CD8-positive, alpha-beta memory T cell (primary cell): ENCODE results near the gene RGP1. TPM values are rescaled to one million over a fixed set of nuclear protein-coding genes. Genes with fewer than 3 reads are reported as not detected.

ENCODE experiments used
- CTCF ChIA-PET: fragments of 350-600 bp; sonication (Branson Sonifier 250); formaldehyde crosslinking; loops from one replicate; lab custom pipeline; 2021; ENCODE audit warnings: antibody characterized with exemption; lab: Charles Lee
- POLR2A ChIA-PET: fragments of 350-600 bp; sonication (Branson Sonifier 250); formaldehyde crosslinking; loops from one replicate; lab custom pipeline; 2021; ENCODE audit warnings: antibody characterized with exemption; lab: Charles Lee
- DNase-seq, 5 donors: peaks; one replicate each; pipeline versions ENCODE4 v3.0.0 to v3.0.0-alpha.2; 2020 to 2022; ENCODE audit warnings: mixed read lengths in 1 of 5
- H3K27ac ChIP-seq: one replicate; pipeline ENCODE4 v1.7.0; 2013; ENCODE audit warnings: low read depth, mild to moderate bottlenecking, low read length, moderate library complexity
- H3K27me3 ChIP-seq: 2 replicates; pipeline ENCODE4 v1.7.0; 2013; ENCODE audit warnings: low read length, mild to moderate bottlenecking; ENCODE audit not compliant: insufficient read depth, poor library complexity, severe bottlenecking
- H3K36me3 ChIP-seq: 2 replicates; pipeline ENCODE4 v1.7.0; 2013; ENCODE audit warnings: mild to moderate bottlenecking, low read length, moderate library complexity; ENCODE audit not compliant: insufficient read depth
- H3K4me1 ChIP-seq: 2 replicates; pipeline ENCODE4 v1.7.0; 2013; ENCODE audit warnings: mild to moderate bottlenecking, low read length, moderate library complexity; ENCODE audit not compliant: insufficient read depth
- H3K4me3 ChIP-seq: 2 replicates; pipeline ENCODE4 v1.7.0; 2013; ENCODE audit warnings: mild to moderate bottlenecking, low read length
- H3K9me3 ChIP-seq: 2 replicates; pipeline ENCODE4 v1.7.0; 2013; ENCODE audit warnings: mild to moderate bottlenecking, low read length
- H3K27ac Mint-ChIP-seq, 8 donors: one replicate each; pipeline ENCODE4 v1.8.0; 2020 to 2021; ENCODE audit warnings: mixed read lengths in 8 of 8, mild to moderate bottlenecking in 6 of 8, inconsistent platforms in 3 of 8, moderate library complexity in 3 of 8
- H3K27me3 Mint-ChIP-seq, 2 donors: one replicate each; pipeline ENCODE4 v1.8.0; 2020 to 2021; ENCODE audit warnings: mixed read lengths in 2 of 2, mild to moderate bottlenecking in 1 of 2, moderate library complexity in 1 of 2
- H3K36me3 Mint-ChIP-seq, 3 donors: one replicate each; pipeline ENCODE4 v1.8.0; 2020 to 2021; ENCODE audit warnings: mixed read lengths in 3 of 3, inconsistent platforms in 1 of 3, mild to moderate bottlenecking in 1 of 3
- H3K4me1 Mint-ChIP-seq, 3 donors: one replicate each; pipeline ENCODE4 v1.8.0; 2020 to 2021; ENCODE audit warnings: mixed read lengths in 3 of 3, inconsistent platforms in 1 of 3, mild to moderate bottlenecking in 1 of 3
- H3K4me3 Mint-ChIP-seq, 7 donors: one replicate each; pipeline ENCODE4 v1.8.0; 2020 to 2021; ENCODE audit warnings: mixed read lengths in 7 of 7, mild to moderate bottlenecking in 6 of 7, moderate library complexity in 4 of 7, inconsistent platforms in 2 of 7
- H3K9me3 Mint-ChIP-seq, 5 donors: one replicate each; pipeline ENCODE4 v1.8.0; 2020 to 2022; ENCODE audit warnings: mixed read lengths in 5 of 5, mild to moderate bottlenecking in 3 of 5, moderate library complexity in 2 of 5, inconsistent platforms in 1 of 5
- polyA plus RNA-seq: library from polyadenylated mRNA; unstranded; fragments of 300-500 nt; fragmentation: Illumina TruSeq; gene quantifications from one replicate; pipeline ENCODE4 v1.2.3, GENCODE V29; 2021
- total RNA-seq, 2 experiments: library from RNA; stranded (reverse); gene quantifications; one replicate each; pipeline ENCODE4 v1.2.3, GENCODE V29; 2021

The RGP1 gene
- total and polyA plus RNA-seq, 3 experiments from 2014 or later: 10.6 to 21.9 (median 19.9) TPM

DNA sequence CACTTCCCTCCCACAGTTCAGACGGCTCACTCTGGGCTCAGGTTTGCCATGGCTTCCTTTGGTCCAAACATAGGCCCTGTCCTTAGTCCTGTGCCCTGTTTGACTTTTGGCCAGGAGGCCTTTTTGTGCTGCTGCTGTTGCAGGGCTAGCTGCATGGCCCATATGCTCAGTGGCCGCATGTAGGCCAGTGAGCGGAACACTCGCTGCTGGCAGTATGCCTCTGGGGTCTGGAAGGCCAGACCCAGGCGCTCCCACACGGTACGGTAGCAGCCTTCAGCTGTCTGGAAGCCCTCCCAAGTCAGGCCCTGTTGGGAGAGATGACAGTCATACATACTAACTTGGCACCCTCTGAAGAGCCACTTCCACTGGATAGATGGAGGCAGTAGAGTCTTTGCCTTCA is 11.9 kb upstream of the RGP1 start:
- DNase-seq: no peak
- POLR2A ChIA-PET: interaction anchor here (2.6 kb wide), 1 partner anchor 12 kb away, joined by 11 read pairs; the partner anchor contains the start of genes GBA2 and RGP1
- H3K4me3 Mint-ChIP-seq: no peak overlapping the region
- CTCF ChIA-PET: interaction anchor here (0.8 to 5.5 kb wide), 7 partner anchors 10 to 144 kb away, joined by 3 to 68 read pairs (median 5); partner anchors contain the start of genes CCDC107, GBA2, RGP1 and RMRP
- H3K9me3 Mint-ChIP-seq: no peaks in the 10 kb centered on the region
- H3K9me3 ChIP-seq: no peaks in the 10 kb centered on the region
- no peak overlapping the region for H3K27ac ChIP-seq
- H3K4me3 ChIP-seq: no peak overlapping the region
- peaks cover 39% of the 10 kb centered on the region for H3K36me3 ChIP-seq
- no peaks in the 10 kb centered on the region for H3K27me3 Mint-ChIP-seq
- no peaks in the 10 kb centered on the region for H3K27me3 ChIP-seq
- H3K4me1 ChIP-seq: peaks cover 23% of the 10 kb centered on the region
- H3K36me3 Mint-ChIP-seq: peaks cover 4 to 81% (median 25%) of the 10 kb centered on the region in 3 donors
- H3K27ac Mint-ChIP-seq: peak overlapping the region in 2 of 8 donors; percentile 29 to 44
- H3K4me1 Mint-ChIP-seq: peaks cover 27 to 39% (median 30%) of the 10 kb centered on the region in 3 donors

DNA sequence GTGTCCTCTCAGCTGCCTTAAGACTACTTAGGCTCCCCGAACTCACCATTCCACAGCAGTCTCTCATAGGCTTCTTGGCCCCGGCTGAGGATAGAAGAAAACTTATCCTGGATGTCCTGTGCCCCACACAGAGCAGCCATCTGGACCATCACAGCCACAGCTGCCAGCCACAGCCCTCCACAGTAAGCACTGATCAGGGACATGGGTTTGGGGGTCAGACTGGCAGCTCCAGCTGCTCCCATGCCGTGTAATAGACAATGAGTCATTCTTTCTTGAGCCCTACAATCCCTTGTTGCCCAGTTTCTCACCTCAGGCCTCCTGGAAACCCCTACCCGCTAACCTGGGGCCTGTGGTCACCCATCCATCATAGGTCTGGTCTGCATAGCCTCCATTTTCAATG is 10.9 kb upstream of the RGP1 start:
- Mint-ChIP-seq H3K4me3 (peak overlapping the region in 1 of 7 donors; percentile 9), H3K9me3 (no peaks in the 10 kb centered on the region), H3K27ac (peak overlapping the region in 1 of 8 donors; percentile 78), H3K4me1 (peaks cover 25 to 36% (median 32%) of the 10 kb centered on the region in 3 donors), H3K36me3 (peaks cover 4 to 87% (median 31%) of the 10 kb centered on the region in 3 donors), H3K27me3 (no peaks in the 10 kb centered on the region)
- ChIA-PET POLR2A (interaction anchor here (2.6 kb wide), 1 partner anchor 11 kb away, joined by 11 read pairs; the partner anchor contains the start of genes GBA2 and RGP1), CTCF (interaction anchor here (1.0 to 5.5 kb wide), 4 partner anchors 9 to 143 kb away, joined by 3 to 68 read pairs (median 11); partner anchors contain the start of genes GBA2 and RGP1)
- H3K27ac ChIP-seq: no peak overlapping the region
- H3K4me1 ChIP-seq: peaks cover 20% of the 10 kb centered on the region
- no peak overlapping the region for H3K4me3 ChIP-seq
- DNase-seq: no peak
- H3K9me3 ChIP-seq: no peaks in the 10 kb centered on the region
- H3K36me3 ChIP-seq: peaks cover 42% of the 10 kb centered on the region
- H3K27me3 ChIP-seq: no peaks in the 10 kb centered on the region

DNA sequence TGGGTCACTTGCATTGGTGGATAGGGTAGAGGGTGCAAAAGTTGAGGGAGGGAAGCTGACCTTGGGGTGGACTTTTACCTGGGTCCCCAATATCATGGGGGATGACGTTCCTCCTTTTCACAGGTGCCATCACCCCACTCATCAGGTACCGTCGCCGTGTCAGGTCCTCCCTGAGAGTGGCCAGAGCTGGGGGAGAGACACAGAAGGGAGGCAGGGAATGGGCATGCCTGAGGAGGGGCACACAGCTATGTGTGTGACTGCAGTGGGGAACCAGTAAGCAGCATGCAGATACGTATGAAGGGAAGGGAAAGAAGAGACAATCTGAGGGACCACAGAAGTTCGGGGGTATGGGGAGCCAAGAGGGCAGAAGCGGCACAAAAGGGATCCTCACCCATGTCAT is 10.2 kb upstream of the RGP1 start:
- no peak overlapping the region for H3K4me3 ChIP-seq
- Mint-ChIP-seq H3K4me3 (no peak overlapping the region), H3K4me1 (peaks cover 25 to 30% (median 28%) of the 10 kb centered on the region in 3 donors), H3K9me3 (no peaks in the 10 kb centered on the region), H3K27ac (peak overlapping the region in 4 of 8 donors; percentile 9 to 90 (median 48)), H3K36me3 (peaks cover 9 to 94% (median 35%) of the 10 kb centered on the region in 3 donors), H3K27me3 (no peaks in the 10 kb centered on the region)
- CTCF ChIA-PET: interaction anchor here (5.5 kb wide), 1 partner anchor 9 kb away, joined by 68 read pairs; the partner anchor contains the start of genes GBA2 and RGP1
- no peak for DNase-seq
- H3K4me1 ChIP-seq: peaks cover 12% of the 10 kb centered on the region
- no peaks in the 10 kb centered on the region for H3K27me3 ChIP-seq
- POLR2A ChIA-PET: interaction anchor here (2.6 kb wide), 1 partner anchor 10 kb away, joined by 11 read pairs; the partner anchor contains the start of genes GBA2 and RGP1
- no peaks in the 10 kb centered on the region for H3K9me3 ChIP-seq
- no peak overlapping the region for H3K27ac ChIP-seq
- peaks cover 49% of the 10 kb centered on the region for H3K36me3 ChIP-seq

DNA sequence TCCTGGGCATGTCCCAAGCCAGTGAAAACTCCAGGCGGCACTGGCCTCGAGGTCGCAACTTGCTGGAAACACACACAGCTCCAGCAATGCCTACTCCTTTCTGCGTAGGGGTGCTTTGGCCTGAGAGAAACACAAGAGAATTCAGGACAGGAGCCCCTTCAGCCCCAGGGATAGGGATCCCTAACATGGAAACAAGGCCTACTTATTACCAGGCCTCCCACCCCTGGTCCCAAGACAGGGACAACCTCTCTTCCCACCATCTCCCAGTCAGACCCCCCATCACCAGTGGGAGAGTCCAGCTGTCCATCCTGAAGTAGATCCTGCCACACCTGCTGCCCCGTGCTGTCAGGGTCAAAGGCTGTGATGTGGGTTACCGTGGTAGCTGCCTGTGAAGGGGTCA is 8.8 kb upstream of the RGP1 start:
- Mint-ChIP-seq H3K27ac (no peak overlapping the region), H3K27me3 (no peaks in the 10 kb centered on the region), H3K9me3 (no peaks in the 10 kb centered on the region), H3K4me1 (peaks cover 22 to 30% (median 28%) of the 10 kb centered on the region in 3 donors), H3K36me3 (peaks cover 9 to 95% (median 32%) of the 10 kb centered on the region in 3 donors), H3K4me3 (no peak overlapping the region)
- Histone ChIP-seq H3K4me3 (no peak overlapping the region), H3K27me3 (no peaks in the 10 kb centered on the region), H3K9me3 (no peaks in the 10 kb centered on the region), H3K27ac (no peak overlapping the region), H3K36me3 (peaks cover 56% of the 10 kb centered on the region), H3K4me1 (peaks cover 10% of the 10 kb centered on the region)
- no peak for DNase-seq
- ChIA-PET CTCF (interaction anchor here (1.1 to 3.0 kb wide), 3 partner anchors 12 to 17 kb away, joined by 3 to 9 read pairs (median 4); no protein-coding TSS in a partner anchor), POLR2A (no interaction called here)

DNA sequence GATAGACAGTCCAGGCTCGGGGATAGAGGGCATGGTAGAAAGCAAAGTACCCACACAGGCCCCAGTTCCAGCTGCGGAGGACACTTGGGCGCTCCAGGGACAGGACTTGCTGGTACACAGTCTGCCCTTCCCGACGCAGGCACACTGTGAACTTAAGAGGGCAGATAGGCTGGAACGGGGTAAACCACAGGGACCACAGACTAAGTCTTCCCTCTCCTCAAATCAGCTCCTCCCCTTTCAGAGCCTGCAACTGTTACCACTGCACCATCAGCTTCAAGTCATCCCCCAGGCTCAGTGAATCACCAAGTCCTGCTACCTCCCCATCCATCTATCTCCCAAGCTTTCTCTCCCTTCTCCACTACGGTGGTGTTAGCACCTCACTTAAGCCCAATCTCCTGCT is 7.3 kb upstream of the RGP1 start:
- Histone ChIP-seq H3K27ac (no peak overlapping the region), H3K4me3 (no peak overlapping the region), H3K9me3 (no peaks in the 10 kb centered on the region), H3K27me3 (no peaks in the 10 kb centered on the region), H3K4me1 (peaks cover 18% of the 10 kb centered on the region), H3K36me3 (peaks cover 48% of the 10 kb centered on the region)
- no peaks in the 10 kb centered on the region for H3K9me3 Mint-ChIP-seq
- no peak for DNase-seq
- ChIA-PET CTCF (interaction anchor here (3.0 kb wide), 1 partner anchor 15 kb away, joined by 9 read pairs; no protein-coding TSS in a partner anchor), POLR2A (no interaction called here)
- H3K27me3 Mint-ChIP-seq: no peaks in the 10 kb centered on the region
- H3K4me1 Mint-ChIP-seq: peaks cover 29 to 38% (median 35%) of the 10 kb centered on the region in 3 donors
- peak overlapping the region in 2 of 7 donors; percentile 4 to 24 for H3K4me3 Mint-ChIP-seq
- H3K27ac Mint-ChIP-seq: peak overlapping the region; percentile 3 to 66 (median 54)
- H3K36me3 Mint-ChIP-seq: peaks cover 5 to 85% (median 27%) of the 10 kb centered on the region in 3 donors

DNA sequence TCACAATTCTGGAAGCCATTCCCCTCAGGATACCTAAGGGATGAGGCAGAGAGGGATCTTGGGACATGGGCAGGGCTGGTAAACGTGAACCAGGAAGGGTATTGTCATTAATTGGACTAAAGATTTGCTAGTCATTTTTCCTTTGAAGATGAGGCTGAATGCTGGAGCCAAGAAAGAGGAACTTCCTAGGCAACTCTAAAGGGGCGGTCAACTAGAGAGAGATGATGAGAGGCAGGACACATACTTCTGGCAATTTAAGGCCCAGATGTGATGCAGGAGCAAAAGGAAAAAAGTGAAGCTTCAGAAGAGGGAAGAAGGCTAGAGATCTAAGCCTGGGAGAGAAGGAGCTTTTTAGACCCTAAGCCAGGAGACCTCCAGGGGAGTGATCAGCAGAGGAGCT is 5.6 kb upstream of the RGP1 start:
- no peaks in the 10 kb centered on the region for H3K27me3 ChIP-seq
- DNase-seq: no peak
- H3K4me1 ChIP-seq: peaks cover 35% of the 10 kb centered on the region
- no peaks in the 10 kb centered on the region for H3K9me3 ChIP-seq
- POLR2A ChIA-PET: no interaction called here
- H3K36me3 ChIP-seq: peaks cover 33% of the 10 kb centered on the region
- Mint-ChIP-seq H3K36me3 (peaks cover 5 to 69% (median 21%) of the 10 kb centered on the region in 3 donors), H3K9me3 (no peaks in the 10 kb centered on the region), H3K27ac (peak overlapping the region in 3 of 8 donors; percentile 17 to 72 (median 22)), H3K27me3 (no peaks in the 10 kb centered on the region), H3K4me1 (peaks cover 44 to 55% (median 52%) of the 10 kb centered on the region in 3 donors), H3K4me3 (no peak overlapping the region)
- H3K27ac ChIP-seq: no peak overlapping the region
- CTCF ChIA-PET: interaction anchor here (0.6 to 1.9 kb wide), 5 partner anchors 10 to 47 kb away, joined by 3 to 5 read pairs (median 3); partner anchors contain the start of gene TLN1
- H3K4me3 ChIP-seq: no peak overlapping the region

DNA sequence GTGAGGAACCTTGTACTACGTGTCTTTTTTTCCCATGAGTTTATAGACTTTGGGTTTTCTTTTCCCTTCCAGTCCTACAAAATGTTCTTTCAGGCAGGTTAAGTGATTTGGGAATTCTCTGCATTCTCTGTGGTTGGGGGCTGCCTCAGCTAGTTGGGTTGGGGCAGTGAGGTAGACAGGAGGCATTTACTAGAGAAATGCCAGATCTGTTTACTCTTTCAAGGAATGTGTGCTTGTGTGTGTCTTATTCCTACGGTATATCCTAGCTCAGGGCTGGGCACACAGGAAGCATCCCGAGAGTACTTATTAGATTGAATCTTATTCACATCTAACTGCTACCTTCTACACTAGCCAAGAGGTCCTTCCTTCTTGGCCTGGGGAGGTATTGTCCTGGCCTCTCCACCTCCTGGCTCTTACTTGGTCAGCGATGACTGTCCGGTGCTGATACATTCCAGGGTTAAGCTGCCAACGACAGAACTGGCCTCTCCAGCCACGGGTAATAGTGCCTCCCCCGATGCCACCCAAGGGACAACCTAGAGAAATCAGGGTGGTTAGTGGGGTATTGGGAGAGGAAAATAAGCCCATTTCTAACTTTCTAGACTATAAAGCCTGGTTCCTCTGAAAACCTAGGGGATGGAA is 5.1 kb upstream of the RGP1 start:
- peak overlapping the region in 1 of 8 donors; percentile 66 for H3K27ac Mint-ChIP-seq
- ChIA-PET POLR2A (interaction anchor here (0.6 kb wide), 1 partner anchor 82 kb away, joined by 3 read pairs; no protein-coding TSS in a partner anchor), CTCF (interaction anchor here (0.6 to 4.9 kb wide), 9 partner anchors 8 to 140 kb away, joined by 3 to 28 read pairs (median 4); partner anchors contain the start of genes MSMP, TESK1 and TLN1)
- no peak for DNase-seq
- Histone ChIP-seq H3K27ac (no peak overlapping the region), H3K27me3 (no peaks in the 10 kb centered on the region), H3K36me3 (peaks cover 27% of the 10 kb centered on the region), H3K4me1 (peaks cover 35% of the 10 kb centered on the region), H3K9me3 (no peaks in the 10 kb centered on the region), H3K4me3 (no peak overlapping the region)
- no peak overlapping the region for H3K4me3 Mint-ChIP-seq
- H3K36me3 Mint-ChIP-seq: peaks cover 5 to 67% (median 18%) of the 10 kb centered on the region in 3 donors
- H3K27me3 Mint-ChIP-seq: no peaks in the 10 kb centered on the region
- peaks cover 44 to 56% (median 53%) of the 10 kb centered on the region in 3 donors for H3K4me1 Mint-ChIP-seq
- H3K9me3 Mint-ChIP-seq: no peaks in the 10 kb centered on the region
